Measurements from ENCODE around the gene MPC2.

The MPC2 gene

DNA sequence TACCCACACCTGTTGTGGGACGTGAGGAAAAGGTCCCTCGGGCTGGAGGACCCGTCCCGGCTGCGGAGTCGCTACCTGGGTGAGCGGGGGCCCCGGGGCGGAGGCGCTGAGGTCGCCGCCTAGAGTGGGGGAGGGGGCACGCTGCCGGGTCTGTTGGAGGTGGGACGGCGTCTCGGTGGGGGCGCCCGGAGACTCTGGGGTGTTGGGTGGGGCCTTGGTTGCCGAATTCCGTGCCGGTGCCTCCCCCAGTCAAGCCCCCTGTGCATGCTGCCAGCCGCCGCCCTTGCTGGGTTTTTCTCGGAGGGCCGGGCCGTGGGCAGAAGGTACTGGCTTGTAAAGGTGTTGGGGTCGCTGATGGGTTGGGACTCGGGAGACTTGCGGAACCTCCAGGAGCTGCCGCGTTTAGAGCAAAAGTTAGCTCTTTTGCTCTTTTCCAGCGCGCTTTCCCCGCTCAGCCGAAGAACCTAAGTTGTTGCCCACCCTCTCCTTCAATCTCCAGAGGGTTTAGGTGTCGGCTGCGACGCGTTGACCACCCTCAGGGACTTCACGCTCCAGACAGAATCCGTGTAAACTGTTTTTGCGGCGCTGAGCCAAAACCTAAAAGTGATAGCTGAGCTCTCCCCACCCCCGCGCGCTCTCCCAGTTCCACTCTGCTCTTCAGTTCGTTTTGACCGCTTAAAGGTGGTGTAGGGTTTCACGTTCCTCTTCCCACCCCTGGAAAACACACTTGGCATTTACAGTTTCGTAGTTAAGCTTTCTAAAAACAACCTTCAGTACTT lies at the start of gene MPC2:
MPC2 (minus strand) TSS at position 143 of the 779 bp plus-strand sequence. CDS start 1,231 bp downstream, outside the sequence.
- peaks cover 92% of the 10 kb centered on the region for H3K79me2 ChIP-seq (ENCODE audit: insufficient read depth, low read length)
- H4K20me1 ChIP-seq (ENCODE audit: insufficient read depth, low read length): peaks cover 9% of the 10 kb centered on the region; the same call in 1 of the 2 replicates
- peak within 1 kb of the TSS; percentile 69 for H3K9ac ChIP-seq (ENCODE audit: low read depth, low read length)
- TF ChIP-seq, protein P1, sequence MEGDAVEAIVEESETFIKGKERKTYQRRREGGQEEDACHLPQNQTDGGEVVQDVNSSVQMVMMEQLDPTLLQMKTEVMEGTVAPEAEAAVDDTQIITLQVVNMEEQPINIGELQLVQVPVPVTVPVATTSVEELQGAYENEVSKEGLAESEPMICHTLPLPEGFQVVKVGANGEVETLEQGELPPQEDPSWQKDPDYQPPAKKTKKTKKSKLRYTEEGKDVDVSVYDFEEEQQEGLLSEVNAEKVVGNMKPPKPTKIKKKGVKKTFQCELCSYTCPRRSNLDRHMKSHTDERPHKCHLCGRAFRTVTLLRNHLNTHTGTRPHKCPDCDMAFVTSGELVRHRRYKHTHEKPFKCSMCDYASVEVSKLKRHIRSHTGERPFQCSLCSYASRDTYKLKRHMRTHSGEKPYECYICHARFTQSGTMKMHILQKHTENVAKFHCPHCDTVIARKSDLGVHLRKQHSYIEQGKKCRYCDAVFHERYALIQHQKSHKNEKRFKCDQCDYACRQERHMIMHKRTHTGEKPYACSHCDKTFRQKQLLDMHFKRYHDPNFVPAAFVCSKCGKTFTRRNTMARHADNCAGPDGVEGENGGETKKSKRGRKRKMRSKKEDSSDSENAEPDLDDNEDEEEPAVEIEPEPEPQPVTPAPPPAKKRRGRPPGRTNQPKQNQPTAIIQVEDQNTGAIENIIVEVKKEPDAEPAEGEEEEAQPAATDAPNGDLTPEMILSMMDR (IDR thresholded peaks at IDR 0.05; ENCODE audit: borderline replicate concordance, extremely low read depth, low read length, poor library complexity, severe bottlenecking): no peak
- TF ChIP-seq EZH2 (IDR thresholded peaks at IDR 0.05; ENCODE audit: borderline replicate concordance, low read depth, low read length, severe bottlenecking): no peak
- H3K9me3 ChIP-seq (ENCODE audit: insufficient read depth, low read length, severe bottlenecking): no peaks in the 10 kb centered on the region
- H3K4me1 ChIP-seq (ENCODE audit: insufficient read depth, low read length): peaks cover 39% of the 10 kb centered on the region
- H3K4me3 ChIP-seq (ENCODE audit: low read depth in 1 of 2, low read length in 2 of 2): peak within 1 kb of the TSS; percentile 66 to 83
- H3K36me3 ChIP-seq (ENCODE audit: insufficient read depth, low read length): no peaks in the 10 kb centered on the region; the same call in 1 of the 2 replicates
- peak within 1 kb of the TSS; percentile 98 for H3K27ac ChIP-seq (ENCODE audit: low read length)
- no peaks in the 10 kb centered on the region for H3K27me3 ChIP-seq (ENCODE audit: insufficient read depth, low read length, poor library complexity)
- DNase-seq (peak; percentile 78), ATAC-seq (ENCODE audit: insufficient read depth, low read depth) (peak; percentile 31)
- H2AFZ ChIP-seq (ENCODE audit: low read depth, low read length): peak within 1 kb of the TSS; percentile 95
- peak within 1 kb of the TSS; percentile 92 for H3K4me2 ChIP-seq (ENCODE audit: insufficient read depth, low read length)

DNA sequence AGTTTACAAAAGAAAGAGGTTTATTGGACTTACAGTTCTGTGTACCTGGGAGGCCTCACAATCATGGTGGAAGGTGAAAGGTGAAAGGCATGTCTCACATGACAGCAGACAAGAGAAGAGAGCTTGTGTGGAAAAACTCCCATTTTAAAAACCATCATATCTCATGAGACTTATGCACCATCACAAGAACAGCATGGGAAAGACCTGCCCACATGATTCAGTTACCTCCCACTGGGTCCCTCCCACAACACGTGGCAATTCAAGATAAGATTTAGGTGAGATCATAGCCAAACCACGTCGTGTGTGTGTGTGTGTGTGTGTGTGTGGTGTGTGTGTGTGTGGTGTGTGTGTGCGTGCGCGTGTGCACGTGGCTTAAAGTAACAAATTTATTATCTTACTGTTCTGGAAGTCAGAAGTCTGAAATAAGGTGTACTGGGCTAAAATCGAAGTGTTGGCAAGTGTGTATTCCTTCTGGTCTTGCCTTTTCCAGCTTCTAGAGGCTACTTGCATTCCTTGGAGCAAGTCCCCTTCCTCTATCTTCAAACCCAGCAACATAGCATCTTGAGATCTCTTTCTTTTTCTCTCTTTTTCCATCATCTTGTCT lies 48.1 kb upstream of the MPC2 start:
- Histone ChIP-seq H3K27me3 (ENCODE audit: insufficient read depth, low read length, poor library complexity) (no peaks in the 10 kb centered on the region), H3K79me2 (ENCODE audit: insufficient read depth, low read length) (peaks cover 7% of the 10 kb centered on the region), H3K4me3 (ENCODE audit: low read depth in 1 of 2, low read length in 2 of 2) (no peak overlapping the region), H3K4me1 (ENCODE audit: insufficient read depth, low read length) (no peaks in the 10 kb centered on the region), H3K27ac (ENCODE audit: low read length) (no peak overlapping the region), H3K4me2 (ENCODE audit: insufficient read depth, low read length) (no peak overlapping the region), H2AFZ (ENCODE audit: low read depth, low read length) (no peak overlapping the region), H3K36me3 (ENCODE audit: insufficient read depth, low read length) (peaks cover 19% of the 10 kb centered on the region; the same call in 1 of the 2 replicates), H3K9ac (ENCODE audit: low read depth, low read length) (no peak overlapping the region), H4K20me1 (ENCODE audit: insufficient read depth, low read length) (no peaks in the 10 kb centered on the region), H3K9me3 (ENCODE audit: insufficient read depth, low read length, severe bottlenecking) (no peaks in the 10 kb centered on the region)
- TF ChIP-seq EZH2 (IDR thresholded peaks at IDR 0.05; ENCODE audit: borderline replicate concordance, low read depth, low read length, severe bottlenecking): no peak
- TF ChIP-seq, protein P1 (IDR thresholded peaks at IDR 0.05; ENCODE audit: borderline replicate concordance, extremely low read depth, low read length, poor library complexity, severe bottlenecking): no peak
- no peak for DNase-seq
- no peak for ATAC-seq (ENCODE audit: insufficient read depth, low read depth)

DNA sequence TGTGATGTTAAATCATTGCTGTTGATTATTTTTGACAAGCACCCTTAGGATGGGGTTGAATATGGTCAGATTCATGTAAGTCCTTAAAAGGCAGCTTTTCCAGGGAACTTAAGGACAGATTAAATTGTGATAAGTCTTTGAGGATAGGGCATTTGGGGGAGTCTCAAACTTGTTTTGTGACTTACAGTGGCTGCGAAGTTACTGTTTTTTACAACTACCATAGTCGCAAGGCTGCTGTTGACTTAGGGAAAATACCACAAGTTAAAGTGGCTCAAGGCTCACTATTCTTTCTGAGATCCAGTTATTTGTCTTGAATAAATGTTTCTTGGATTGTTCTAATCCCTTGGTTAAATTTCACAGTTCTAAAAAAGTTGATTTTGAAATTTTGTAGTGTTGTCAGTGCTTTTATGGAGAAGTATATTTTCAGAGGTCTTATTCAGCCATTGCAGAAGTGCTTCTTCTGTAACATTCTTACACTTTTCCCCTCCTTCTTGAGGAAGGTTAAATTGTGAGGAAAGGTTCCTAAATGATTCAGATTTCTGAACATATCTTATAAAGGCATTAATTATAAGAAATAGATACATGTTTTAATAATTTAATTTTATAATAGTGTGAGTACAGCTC lies 47.0 kb upstream of the MPC2 start:
- Histone ChIP-seq H3K36me3 (ENCODE audit: insufficient read depth, low read length) (peaks cover 24% of the 10 kb centered on the region; the same call in 1 of the 2 replicates), H3K27me3 (ENCODE audit: insufficient read depth, low read length, poor library complexity) (no peaks in the 10 kb centered on the region), H3K9me3 (ENCODE audit: insufficient read depth, low read length, severe bottlenecking) (no peaks in the 10 kb centered on the region), H3K4me2 (ENCODE audit: insufficient read depth, low read length) (no peak overlapping the region), H3K9ac (ENCODE audit: low read depth, low read length) (no peak overlapping the region), H3K4me3 (ENCODE audit: low read depth in 1 of 2, low read length in 2 of 2) (no peak overlapping the region), H3K79me2 (ENCODE audit: insufficient read depth, low read length) (peaks cover 7% of the 10 kb centered on the region), H4K20me1 (ENCODE audit: insufficient read depth, low read length) (no peaks in the 10 kb centered on the region), H3K27ac (ENCODE audit: low read length) (no peak overlapping the region), H3K4me1 (ENCODE audit: insufficient read depth, low read length) (no peaks in the 10 kb centered on the region), H2AFZ (ENCODE audit: low read depth, low read length) (no peak overlapping the region)
- DNase-seq (no peak), ATAC-seq (ENCODE audit: insufficient read depth, low read depth) (no peak)
- no peak for TF ChIP-seq EZH2 (IDR thresholded peaks at IDR 0.05; ENCODE audit: borderline replicate concordance, low read depth, low read length, severe bottlenecking)
- TF ChIP-seq, protein P1 (IDR thresholded peaks at IDR 0.05; ENCODE audit: borderline replicate concordance, extremely low read depth, low read length, poor library complexity, severe bottlenecking): no peak

Measured in DND-41 (cell line).